Stimulated activated naive B cell treated with anti-CD40 and anti-IgM and Interleukin-4, amounts not matched to agents 10 μg/mL and 1 μg/mL and 100 μg/mL, for 72 hours (primary cell): ENCODE results near the gene BFSP1.

Source experiments
- ATAC-seq, 2 donors: fragments of 150-1000 bp; cut with Tn5 transposase; replicated peaks; 2 replicates each; pipeline ENCODE4 v1.10.0; 2021; ENCODE audit warnings: moderate library complexity in 1 of 2
- DNase-seq: peaks from one replicate; pipeline ENCODE4 v3.0.0; 2021
- H3K27ac Mint-ChIP-seq: one replicate; pipeline ENCODE4 v1.8.0; 2022; ENCODE audit warnings: mild to moderate bottlenecking, mixed read lengths
- H3K27me3 Mint-ChIP-seq, 2 donors: one replicate each; pipeline ENCODE4 v1.8.0; 2022; ENCODE audit warnings: mixed read lengths in 2 of 2
- H3K36me3 Mint-ChIP-seq, 2 donors: one replicate each; pipeline ENCODE4 v1.8.0; 2022; ENCODE audit warnings: mixed read lengths in 2 of 2, mild to moderate bottlenecking in 1 of 2
- H3K4me1 Mint-ChIP-seq, 2 donors: one replicate each; pipeline ENCODE4 v1.8.0; 2022; ENCODE audit warnings: mixed read lengths in 2 of 2, mild to moderate bottlenecking in 1 of 2
- H3K4me3 Mint-ChIP-seq, 2 donors: one replicate each; pipeline ENCODE4 v1.8.0; 2022; ENCODE audit warnings: mild to moderate bottlenecking in 2 of 2, mixed read lengths in 2 of 2, moderate library complexity in 1 of 2
- H3K9me3 Mint-ChIP-seq, 2 donors: one replicate each; pipeline ENCODE4 v1.8.0; 2022; ENCODE audit warnings: mixed read lengths in 2 of 2, mild to moderate bottlenecking in 1 of 2

BFSP1 gene

DNA sequence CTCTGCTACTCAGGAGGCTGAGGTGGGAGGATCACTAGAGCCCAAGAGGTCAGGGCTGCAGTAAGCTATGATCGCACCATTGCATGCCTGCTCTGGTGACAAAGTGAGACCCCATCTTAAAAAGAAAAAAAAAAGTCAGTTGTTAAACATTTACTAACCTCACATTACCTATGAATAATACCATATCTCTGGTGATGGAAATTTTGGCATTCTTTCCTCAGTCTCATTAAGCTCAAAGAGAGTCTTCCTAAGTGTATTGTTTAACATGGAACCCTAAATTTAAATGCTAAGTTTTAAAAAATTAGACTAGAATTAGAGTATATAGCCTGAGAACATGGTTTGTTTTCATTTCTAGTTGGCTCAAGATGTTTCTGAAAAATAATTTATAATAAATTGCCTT lies 11.3 kb upstream of the BFSP1 start:
- H3K9me3 Mint-ChIP-seq = no peaks in the 10 kb centered on the region
- ATAC-seq (no peak), DNase-seq (no peak)
- H3K27ac Mint-ChIP-seq = no peak overlapping the region
- H3K27me3 Mint-ChIP-seq = peaks cover 24 to 48% of the 10 kb centered on the region in 2 donors
- no peak overlapping the region for H3K4me3 Mint-ChIP-seq
- H3K36me3 Mint-ChIP-seq = no peaks in the 10 kb centered on the region
- peaks cover 9 to 12% of the 10 kb centered on the region in 2 donors for H3K4me1 Mint-ChIP-seq

DNA sequence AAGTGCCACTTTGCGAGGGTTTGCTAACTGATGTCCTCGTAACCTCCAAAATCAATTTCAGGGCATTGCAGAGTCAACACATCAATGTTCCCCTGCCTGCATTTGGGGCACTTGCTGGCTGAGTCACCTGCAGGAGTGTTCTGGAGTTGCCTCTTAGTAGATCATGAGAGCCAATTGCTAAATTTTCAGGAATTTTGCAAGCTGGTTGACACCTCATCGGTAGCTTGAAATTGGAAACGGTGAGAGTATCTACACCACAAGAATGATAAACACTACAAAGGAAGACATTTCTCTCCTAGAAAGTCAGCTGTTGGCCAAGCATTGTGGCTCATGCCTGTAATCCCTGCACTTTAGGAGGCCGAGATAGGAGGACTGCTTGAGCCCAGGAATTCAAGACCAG lies 10.8 kb upstream of the BFSP1 start:
- Mint-ChIP-seq H3K27me3 (peaks cover 24 to 48% of the 10 kb centered on the region in 2 donors), H3K9me3 (no peaks in the 10 kb centered on the region), H3K36me3 (no peaks in the 10 kb centered on the region), H3K4me1 (peaks cover 12 to 15% of the 10 kb centered on the region in 2 donors), H3K4me3 (no peak overlapping the region), H3K27ac (no peak overlapping the region)
- DNase-seq (no peak), ATAC-seq (no peak)

DNA sequence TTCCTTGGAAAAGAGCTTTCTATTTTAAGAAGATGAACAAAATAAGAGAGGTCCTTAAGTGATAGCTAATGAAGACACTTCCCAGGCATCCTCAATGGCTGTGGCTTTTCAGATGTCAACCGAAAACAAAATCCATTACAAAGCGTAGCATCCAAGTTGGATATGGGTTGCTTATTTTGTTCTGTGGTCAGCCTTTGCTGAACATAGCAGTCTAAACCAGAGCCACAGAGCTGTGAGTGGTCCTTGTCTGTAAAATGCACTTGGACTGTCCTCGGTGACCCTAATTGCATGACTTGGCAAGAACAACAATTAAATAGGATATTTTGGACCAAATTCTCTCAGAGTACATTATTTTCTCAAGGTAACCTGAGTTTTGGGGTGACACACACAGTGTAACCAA lies 10.4 kb upstream of the BFSP1 start:
- Mint-ChIP-seq H3K4me3 (no peak overlapping the region), H3K4me1 (peaks cover 12 to 19% of the 10 kb centered on the region in 2 donors), H3K27ac (no peak overlapping the region), H3K9me3 (no peaks in the 10 kb centered on the region), H3K27me3 (peaks cover 24 to 48% of the 10 kb centered on the region in 2 donors), H3K36me3 (no peaks in the 10 kb centered on the region)
- no peak for DNase-seq
- no peak for ATAC-seq

GRCh38 chr20:17538517-17539170 lies 7.5 kb upstream of the BFSP1 start:
- DNase-seq (peak; percentile 54), ATAC-seq (peak; percentile 87 to 97)
- no peak overlapping the region for H3K4me3 Mint-ChIP-seq
- no peaks in the 10 kb centered on the region for H3K36me3 Mint-ChIP-seq
- H3K27ac Mint-ChIP-seq = no peak overlapping the region
- H3K4me1 Mint-ChIP-seq = peaks cover 12 to 20% of the 10 kb centered on the region in 2 donors
- H3K27me3 Mint-ChIP-seq = peaks cover 13 to 29% of the 10 kb centered on the region in 2 donors
- no peaks in the 10 kb centered on the region for H3K9me3 Mint-ChIP-seq

- H3K4me3 Mint-ChIP-seq = no peak overlapping the region
- peaks cover 12 to 20% of the 10 kb centered on the region in 2 donors for H3K4me1 Mint-ChIP-seq
- ATAC-seq = no peak
- H3K36me3 Mint-ChIP-seq = no peaks in the 10 kb centered on the region
- DNase-seq = no peak
- H3K27me3 Mint-ChIP-seq = peaks cover 13 to 23% of the 10 kb centered on the region in 2 donors
- no peak overlapping the region for H3K27ac Mint-ChIP-seq
- no peaks in the 10 kb centered on the region for H3K9me3 Mint-ChIP-seq
Measured at GRCh38 chr20:17537959-17538358, 6.8 kb upstream of the BFSP1 start.

DNA sequence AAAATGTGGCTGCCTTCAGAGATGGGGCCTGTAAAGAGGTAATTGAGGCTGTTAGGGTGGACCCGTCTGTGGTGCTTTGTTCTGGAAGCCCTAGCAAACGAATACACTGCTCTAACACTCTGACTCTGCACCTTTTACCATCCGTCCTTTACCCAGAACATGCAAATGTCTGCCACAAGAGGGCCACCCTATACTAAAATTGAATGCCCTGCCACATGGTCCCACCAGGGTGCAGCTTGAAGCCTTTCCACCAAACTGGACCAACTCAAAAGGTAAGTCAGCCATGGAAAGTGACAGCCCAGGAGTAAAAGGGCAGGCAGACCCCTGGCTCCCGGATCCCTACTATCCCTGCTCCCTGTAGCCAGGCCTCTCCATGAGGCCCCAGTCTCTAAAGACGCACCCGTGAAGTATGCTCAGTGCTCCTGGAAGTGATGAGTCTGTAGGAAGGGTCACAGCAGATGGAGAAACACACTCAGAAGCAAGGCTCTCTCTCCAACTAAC lies 5.8 kb upstream of the BFSP1 start:
- Mint-ChIP-seq H3K9me3 (no peaks in the 10 kb centered on the region), H3K36me3 (no peaks in the 10 kb centered on the region), H3K4me1 (peaks cover 12 to 20% of the 10 kb centered on the region in 2 donors), H3K27me3 (peaks cover 13 to 23% of the 10 kb centered on the region in 2 donors), H3K4me3 (no peak overlapping the region), H3K27ac (no peak overlapping the region)
- peak; percentile 87 to 92 for ATAC-seq
- peak; percentile 52 for DNase-seq

DNA sequence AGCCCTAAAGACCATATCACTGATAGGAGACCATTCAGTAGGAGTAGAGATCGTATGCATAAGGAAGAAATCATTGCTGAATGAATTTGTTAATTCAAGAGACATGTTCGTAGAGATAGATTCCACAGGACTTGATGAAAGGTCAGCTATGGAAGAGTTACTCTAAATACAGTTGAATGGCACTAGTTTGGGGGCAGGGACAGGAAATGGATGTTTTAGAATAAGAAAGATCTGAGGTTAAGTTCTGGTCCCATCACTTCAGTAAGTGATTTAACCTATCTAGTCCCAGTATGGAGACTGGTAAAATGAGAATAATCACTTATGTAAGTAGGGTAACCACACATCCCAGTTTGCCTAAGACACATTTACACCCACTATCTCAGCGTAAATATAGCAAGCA lies 2.9 kb upstream of the BFSP1 start:
- DNase-seq = no peak
- Mint-ChIP-seq H3K27me3 (peaks cover 19 to 36% of the 10 kb centered on the region in 2 donors), H3K36me3 (no peaks in the 10 kb centered on the region), H3K4me3 (no peak overlapping the region), H3K4me1 (peaks cover 12 to 20% of the 10 kb centered on the region in 2 donors), H3K27ac (no peak overlapping the region), H3K9me3 (no peaks in the 10 kb centered on the region)
- no peak for ATAC-seq

GRCh38 chr20:17533396-17533795 lies 2.2 kb upstream of the BFSP1 start:
- Mint-ChIP-seq H3K27ac (no peak overlapping the region), H3K9me3 (no peaks in the 10 kb centered on the region), H3K36me3 (no peaks in the 10 kb centered on the region), H3K27me3 (peaks cover 19 to 32% of the 10 kb centered on the region in 2 donors), H3K4me1 (peaks cover 7 to 14% of the 10 kb centered on the region in 2 donors), H3K4me3 (no peak overlapping the region)
- no peak for DNase-seq
- ATAC-seq = no peak

- H3K27ac Mint-ChIP-seq = peak overlapping the region; percentile 65
- no peaks in the 10 kb centered on the region for H3K36me3 Mint-ChIP-seq
- peaks cover 15 to 25% of the 10 kb centered on the region in 2 donors for H3K27me3 Mint-ChIP-seq
- no peak for DNase-seq
- peaks cover 0 to under 1% of the 10 kb centered on the region in 2 donors for H3K4me1 Mint-ChIP-seq
- ATAC-seq = no peak
- peak overlapping the region; percentile 75 to 82 for H3K4me3 Mint-ChIP-seq
- H3K9me3 Mint-ChIP-seq = no peaks in the 10 kb centered on the region
Measured at GRCh38 chr20:17531665-17532025, 466 bp upstream of the BFSP1 start.

DNA sequence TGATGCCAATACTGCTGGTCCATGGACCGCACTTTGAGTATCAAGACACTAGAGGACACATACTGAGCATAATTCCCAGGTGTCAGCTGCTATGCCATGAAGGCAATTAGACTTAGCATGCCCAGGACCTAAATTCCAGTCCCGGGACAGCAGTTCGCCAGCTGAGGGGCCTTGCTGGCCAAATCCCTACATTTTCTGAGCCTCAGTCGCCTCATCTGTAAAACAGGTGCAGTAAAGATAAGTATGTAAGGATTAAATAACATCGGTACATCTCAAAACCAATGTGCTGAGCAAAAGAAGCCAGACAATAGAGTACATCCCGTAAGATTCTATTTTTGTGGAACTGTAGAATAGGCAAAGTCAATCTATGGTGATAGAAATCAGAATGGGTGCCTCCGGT lies 1.0 kb downstream of the BFSP1 start:
- Mint-ChIP-seq H3K4me1 (peaks cover 0 to 1% of the 10 kb centered on the region in 2 donors), H3K27me3 (peaks cover 20 to 32% of the 10 kb centered on the region in 2 donors), H3K9me3 (no peaks in the 10 kb centered on the region), H3K4me3 (peak overlapping the region in 1 of 2 donors; percentile 52), H3K36me3 (no peaks in the 10 kb centered on the region), H3K27ac (no peak overlapping the region)
- DNase-seq (no peak), ATAC-seq (no peak)

- H3K36me3 Mint-ChIP-seq = no peaks in the 10 kb centered on the region
- no peaks in the 10 kb centered on the region for H3K9me3 Mint-ChIP-seq
- peaks cover 20 to 33% of the 10 kb centered on the region in 2 donors for H3K27me3 Mint-ChIP-seq
- H3K4me1 Mint-ChIP-seq = peaks cover 0 to 1% of the 10 kb centered on the region in 2 donors
- no peak for ATAC-seq
- no peak overlapping the region for H3K4me3 Mint-ChIP-seq
- no peak for DNase-seq
- no peak overlapping the region for H3K27ac Mint-ChIP-seq
Measured at GRCh38 chr20:17529586-17529985, 1.6 kb downstream of the BFSP1 start.

- no peak for DNase-seq
- peak; percentile 79 to 88 for ATAC-seq
- no peaks in the 10 kb centered on the region for H3K36me3 Mint-ChIP-seq
Measured at GRCh38 chr20:17525650-17526049, 5.5 kb downstream of the BFSP1 start.

DNA sequence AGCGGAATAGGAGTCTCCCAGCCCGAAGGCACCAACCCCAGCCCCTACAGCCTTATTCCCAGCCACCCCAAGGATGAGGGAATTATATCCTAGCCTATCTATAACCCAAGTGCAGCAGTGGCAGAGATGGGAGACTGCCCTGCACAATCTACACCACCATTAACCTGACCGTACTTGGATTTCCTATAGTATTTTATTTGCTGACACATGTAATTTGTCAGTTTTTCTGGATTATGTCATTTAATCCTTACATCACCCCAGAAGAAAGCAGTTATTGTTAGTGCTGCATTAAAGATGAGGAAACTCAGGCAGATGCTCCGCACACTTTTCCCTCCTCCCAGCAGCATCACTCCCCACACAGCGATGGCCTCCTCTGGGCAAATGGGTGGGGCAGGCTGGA lies 6.0 kb downstream of the BFSP1 start:
- DNase-seq = no peak
- no peaks in the 10 kb centered on the region for H3K9me3 Mint-ChIP-seq
- H3K36me3 Mint-ChIP-seq = no peaks in the 10 kb centered on the region
- H3K27ac Mint-ChIP-seq = no peak overlapping the region
- no peak for ATAC-seq
- H3K4me3 Mint-ChIP-seq = no peak overlapping the region
- peaks cover 0 to 1% of the 10 kb centered on the region in 2 donors for H3K4me1 Mint-ChIP-seq
- H3K27me3 Mint-ChIP-seq = peaks cover 15 to 24% of the 10 kb centered on the region in 2 donors

More at GRCh38 chr20:17525650-17526049, 5.5 kb downstream of the BFSP1 start:
- H3K9me3 Mint-ChIP-seq = no peaks in the 10 kb centered on the region
- H3K27me3 Mint-ChIP-seq = peaks cover 16 to 25% of the 10 kb centered on the region in 2 donors
- H3K27ac Mint-ChIP-seq = no peak overlapping the region
- H3K4me1 Mint-ChIP-seq = peaks cover 0 to 1% of the 10 kb centered on the region in 2 donors
- no peak overlapping the region for H3K4me3 Mint-ChIP-seq

DNA sequence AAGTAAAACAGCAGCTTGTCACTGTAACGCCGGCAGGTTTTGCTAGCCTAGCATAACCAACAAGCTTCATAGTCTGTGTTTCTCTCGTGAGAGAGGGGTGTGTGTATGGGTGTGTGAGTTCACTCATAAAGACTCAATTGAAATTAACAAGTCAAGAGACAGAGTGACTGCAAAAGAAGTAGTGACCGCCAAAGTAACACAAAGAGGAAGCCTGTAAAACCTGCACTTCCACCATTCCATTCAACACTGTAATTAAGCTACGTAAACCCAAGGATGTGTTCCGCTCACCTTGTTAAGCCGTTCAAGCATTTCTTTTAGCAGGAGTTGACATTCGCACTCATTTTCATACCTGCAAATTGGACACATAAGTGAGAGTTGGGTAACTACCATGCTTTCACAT lies 6.6 kb downstream of the BFSP1 start:
- no peak for ATAC-seq
- H3K27ac Mint-ChIP-seq = no peak overlapping the region
- H3K4me3 Mint-ChIP-seq = no peak overlapping the region
- DNase-seq = no peak
- H3K4me1 Mint-ChIP-seq = peaks cover 0 to 1% of the 10 kb centered on the region in 2 donors
- no peaks in the 10 kb centered on the region for H3K9me3 Mint-ChIP-seq
- no peaks in the 10 kb centered on the region for H3K36me3 Mint-ChIP-seq
- peaks cover 14 to 18% of the 10 kb centered on the region in 2 donors for H3K27me3 Mint-ChIP-seq

DNA sequence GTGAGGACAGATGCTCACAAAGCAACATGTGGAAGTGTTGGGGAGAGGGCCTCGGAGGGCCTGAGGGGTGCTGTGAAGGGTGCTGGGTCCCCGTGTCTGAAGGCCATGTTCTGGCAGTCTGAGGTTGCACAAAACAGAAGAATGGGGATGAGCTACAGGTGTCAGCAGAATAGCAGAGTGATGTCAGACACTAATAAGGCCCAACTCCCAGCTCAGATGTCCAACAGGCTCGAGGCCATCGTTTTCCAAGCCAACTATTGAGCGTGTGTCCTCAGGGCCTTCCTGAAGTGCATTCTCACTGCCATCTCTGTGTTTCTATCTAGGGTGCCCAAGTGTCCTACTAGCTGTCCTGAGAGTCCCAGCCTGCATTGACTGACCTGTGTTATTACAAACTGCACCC lies 7.9 kb downstream of the BFSP1 start:
- peaks cover 0 to 1% of the 10 kb centered on the region in 2 donors for H3K4me1 Mint-ChIP-seq

More for the DNA sequence above, 7.9 kb downstream of the BFSP1 start:
- H3K4me3 Mint-ChIP-seq = no peak overlapping the region
- H3K36me3 Mint-ChIP-seq = no peaks in the 10 kb centered on the region
- no peaks in the 10 kb centered on the region for H3K9me3 Mint-ChIP-seq
- no peak for DNase-seq
- no peak overlapping the region for H3K27ac Mint-ChIP-seq
- ATAC-seq = no peak
- H3K27me3 Mint-ChIP-seq = peaks cover 9 to 13% of the 10 kb centered on the region in 2 donors
